Inflammatory macrophage treated with lipopolysaccharide for 1 hour (primary cell): ENCODE results near the gene CEP170B.
A peak's percentile ranks its signal among the peaks of the same experiment; 100 is the strongest.
"Not testable (repeated sequence)": the region's sequence is repeated elsewhere in the genome, so short reads cannot be mapped to it uniquely, and the experiment has no call there.

Source experiments
- DNase-seq, 2 donors: peaks; one replicate each; pipeline ENCODE4 v3.0.0-alpha.2; 2020 to 2022

The CEP170B gene

GRCh38 chr14:104919152-104919992 lies 54.3 kb downstream of the CEP170B start:
- not testable (repeated sequence) for DNase-seq

- DNase-seq, result no peak
Observed at GRCh38 chr14:104919993-104920315, 54.9 kb downstream of the CEP170B start.

- no peak for DNase-seq
Observed at GRCh38 chr14:104923640-104924420, 58.8 kb downstream of the CEP170B start.

GRCh38 chr14:104924421-104925213 lies 59.5 kb downstream of the CEP170B start, which contains the start of gene PLD4:
TSS of gene PLD4 (plus strand) at chr14:104924879. CDS start at chr14:104927141, 2,262 bp downstream.
- DNase-seq, result peak; percentile 39 to 41

GRCh38 chr14:104925214-104925854 lies 60.3 kb downstream of the CEP170B start:
- DNase-seq, result no peak

- DNase-seq, result no peak
Observed at GRCh38 chr14:104925855-104926609, 61.0 kb downstream of the CEP170B start.

GRCh38 chr14:104926619-104927431 lies 61.8 kb downstream of the CEP170B start:
- DNase-seq, result peak; percentile 54 to 57

GRCh38 chr14:104927432-104927816 lies 62.4 kb downstream of the CEP170B start:
- DNase-seq, result no peak

GRCh38 chr14:104927901-104928300 lies 62.8 kb downstream of the CEP170B start:
- DNase-seq, result no peak

GRCh38 chr14:104928391-104929133 lies 63.5 kb downstream of the CEP170B start:
- no peak for DNase-seq

- DNase-seq, result no peak
Observed at GRCh38 chr14:104929268-104930230, 64.5 kb downstream of the CEP170B start.

GRCh38 chr14:104930526-104931303 lies 65.6 kb downstream of the CEP170B start:
- no peak for DNase-seq

- no peak for DNase-seq
Observed at GRCh38 chr14:104931304-104931770, 66.3 kb downstream of the CEP170B start.

- DNase-seq, result no peak
Observed at GRCh38 chr14:104931771-104932675, 67.0 kb downstream of the CEP170B start.

- peak; percentile 62 to 93 for DNase-seq
Observed at GRCh38 chr14:104932676-104933631, 67.9 kb downstream of the CEP170B start.
